Osteoblast (primary cell): ENCODE measurements around the gene GRK3. TPM values are rescaled to one million over a fixed set of nuclear protein-coding genes. Genes with fewer than 3 reads are reported as not detected.

Source experiments
- DNase-seq: peaks from one replicate; pipeline ENCODE4 v3.0.0; 2011; ENCODE audit warnings: low spot score, mixed read lengths; ENCODE audit not compliant: insufficient read length; ENCODE audit errors: missing footprints
- H2AFZ ChIP-seq: 2 replicates; pipeline ENCODE4 v1.6.0; 2011; ENCODE audit warnings: mild to moderate bottlenecking, low read length
- H3K27ac ChIP-seq: 2 replicates; pipeline ENCODE4 v1.5.1; 2011; ENCODE audit warnings: mild to moderate bottlenecking, low read depth, low read length, moderate library complexity
- H3K27me3 ChIP-seq: 2 replicates; pipeline ENCODE4 v1.6.0; 2012; ENCODE audit warnings: mild to moderate bottlenecking, control low read depth, inconsistent platforms, low read length, moderate library complexity; ENCODE audit not compliant: insufficient read depth
- H3K36me3 ChIP-seq: 2 replicates; pipeline ENCODE4 v1.5.1; 2011; ENCODE audit warnings: mild to moderate bottlenecking, low read length, control low read depth, moderate library complexity; ENCODE audit not compliant: insufficient read depth
- H3K4me1 ChIP-seq: 2 replicates; pipeline ENCODE4 v1.5.1; 2011; ENCODE audit warnings: mild to moderate bottlenecking, low read length, control low read depth, moderate library complexity; ENCODE audit not compliant: insufficient read depth
- H3K4me2 ChIP-seq: 2 replicates; pipeline ENCODE4 v1.6.0; 2011; ENCODE audit warnings: mild to moderate bottlenecking, low read length; ENCODE audit not compliant: insufficient read depth
- H3K4me3 ChIP-seq: fragments of 200-600 bp; sonication (generic); 3 replicates; pipeline ENCODE4 v1.5.1; 2012; ENCODE audit warnings: mild to moderate bottlenecking, low read length, inconsistent platforms; ENCODE audit not compliant: insufficient read depth
- H3K79me2 ChIP-seq: 2 replicates; pipeline ENCODE4 v1.6.0; 2012; ENCODE audit warnings: mild to moderate bottlenecking, low read length, control low read depth, inconsistent platforms; ENCODE audit not compliant: insufficient read depth
- H3K9me3 ChIP-seq: 2 replicates; pipeline ENCODE4 v1.5.1; 2011; ENCODE audit warnings: low read depth, low read length, control low read depth
- H4K20me1 ChIP-seq: 2 replicates; pipeline ENCODE4 v1.6.0; 2012; ENCODE audit warnings: mild to moderate bottlenecking, low read length, control low read depth; ENCODE audit not compliant: insufficient read depth
- CTCF ChIP-seq: IDR thresholded peaks from 2 replicates; pipeline ENCODE4 v1.5.1; 2011; ENCODE audit warnings: mild to moderate bottlenecking, low read depth, low read length, moderate library complexity; ENCODE audit errors: extremely low read depth
- small RNA-seq: library from RNA; depleted of rRNA; stranded (forward); fragments of <200 nt; gene quantifications from one replicate; pipeline ENCODE3, GENCODE V24; 2012
- total RNA-seq: library from RNA; depleted of rRNA; stranded (reverse); fragments of >200 nt; gene quantifications from 2 replicates; pipeline ENCODE4 v1.2.3, GENCODE V29; 2012

GRK3 gene
- total RNA-seq, 1 donor, result 1.8 TPM

GRCh38 chr22:25777411-25777810 is 212.9 kb downstream of the GRK3 start:
- no peak overlapping the region for H3K4me2 ChIP-seq
- H3K4me1 ChIP-seq, result no peaks in the 10 kb centered on the region
- peaks cover 4% of the 10 kb centered on the region for H3K27me3 ChIP-seq
- DNase-seq, result no peak
- no peak for TF ChIP-seq CTCF
- H3K9me3 ChIP-seq, result no peaks in the 10 kb centered on the region
- no peak overlapping the region for H2AFZ ChIP-seq
- no peaks in the 10 kb centered on the region for H3K36me3 ChIP-seq
- H3K79me2 ChIP-seq, result no peaks in the 10 kb centered on the region
- no peaks in the 10 kb centered on the region for H4K20me1 ChIP-seq
- H3K4me3 ChIP-seq, result no peak overlapping the region
- H3K27ac ChIP-seq, result no peak overlapping the region

- Histone ChIP-seq H3K4me1 (no peaks in the 10 kb centered on the region), H3K4me2 (no peak overlapping the region), H3K27me3 (peaks cover 7% of the 10 kb centered on the region), H4K20me1 (no peaks in the 10 kb centered on the region), H2AFZ (no peak overlapping the region), H3K36me3 (no peaks in the 10 kb centered on the region), H3K27ac (no peak overlapping the region), H3K4me3 (no peak overlapping the region), H3K79me2 (no peaks in the 10 kb centered on the region), H3K9me3 (no peaks in the 10 kb centered on the region)
- peak; percentile 93 for DNase-seq
- TF ChIP-seq CTCF, result peak; percentile 61
Measured at GRCh38 chr22:25777870-25778269, 213.4 kb downstream of the GRK3 start.

Small RNA genes within 50 kb of the gene (small RNA-seq; reads per million reads assigned to genes)
- gene RNA5SP494, result not detected

Other genes starting within 250 kb of the GRK3 start
- under 0.01 TPM in 1 of 2 replicates, not detected in the other for gene MYO18B, start 177.5 kb downstream of the GRK3 start, total RNA-seq